GM08714 (cell line): ENCODE results near the gene FABP7.

Experiments
- H3K4me3 ChIP-seq: fragments of 200-500 bp; sonication (Bioruptor generic); 2 replicates; pipeline ENCODE4 v1.5.1; 2014; ENCODE audit warnings: mild to moderate bottlenecking, low read length, inconsistent platforms
- ZNF274 ChIP-seq: IDR thresholded peaks from 2 replicates; pipeline ENCODE4 v1.6.1; 2012; ENCODE audit warnings: mild to moderate bottlenecking, low read depth, low read length

Gene FABP7

DNA sequence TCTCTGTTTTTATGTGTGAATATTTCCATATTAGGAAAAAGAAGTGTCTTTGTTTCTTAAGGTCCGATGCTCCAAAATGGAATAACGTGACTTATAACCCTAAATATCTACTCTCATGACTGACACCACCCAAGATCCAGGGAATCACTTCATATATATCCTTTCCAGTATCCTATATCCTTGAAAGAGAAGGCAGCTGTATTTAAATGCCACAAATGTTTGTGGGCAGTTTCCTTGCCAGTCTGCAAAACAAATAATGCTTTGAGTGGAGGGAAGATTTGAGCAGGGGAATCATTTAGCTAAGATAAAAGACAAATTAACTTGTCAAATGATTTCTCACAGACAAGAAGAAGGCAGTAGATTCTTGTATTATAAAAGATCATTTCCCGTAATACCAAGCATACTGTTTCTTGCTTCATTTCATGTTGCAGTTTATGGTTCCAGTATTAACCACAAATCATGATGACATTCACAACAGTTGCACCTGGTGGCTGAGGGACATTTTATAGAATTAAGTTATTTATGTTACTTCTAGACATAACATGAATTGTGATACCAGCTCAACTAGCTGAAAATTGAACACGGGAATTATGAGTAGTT, 30.0 kb upstream of the FABP7 start:
- no peak for TF ChIP-seq ZNF274
- H3K4me3 ChIP-seq: no peak overlapping the region

DNA sequence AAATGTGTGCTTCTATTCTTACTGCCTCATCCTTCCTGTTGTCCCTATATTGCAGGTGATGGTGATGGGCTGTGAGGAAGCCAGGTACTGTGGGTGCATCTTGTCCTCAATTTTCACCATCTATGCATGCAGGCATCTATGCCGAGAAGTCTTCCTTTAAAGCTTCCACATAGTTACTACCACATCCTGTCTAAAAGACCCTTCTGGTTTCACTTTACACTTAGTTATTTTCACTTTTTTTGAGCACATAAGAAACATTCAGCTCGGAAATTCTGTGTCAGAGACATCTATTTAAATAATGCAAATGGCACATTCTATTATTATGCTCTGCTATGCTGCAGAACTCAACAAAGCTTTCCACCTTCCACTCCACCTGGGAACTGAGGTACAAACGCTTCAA, 28.2 kb upstream of the FABP7 start:
- TF ChIP-seq ZNF274: no peak
- no peak overlapping the region; the same call in 1 of the 2 replicates for H3K4me3 ChIP-seq

DNA sequence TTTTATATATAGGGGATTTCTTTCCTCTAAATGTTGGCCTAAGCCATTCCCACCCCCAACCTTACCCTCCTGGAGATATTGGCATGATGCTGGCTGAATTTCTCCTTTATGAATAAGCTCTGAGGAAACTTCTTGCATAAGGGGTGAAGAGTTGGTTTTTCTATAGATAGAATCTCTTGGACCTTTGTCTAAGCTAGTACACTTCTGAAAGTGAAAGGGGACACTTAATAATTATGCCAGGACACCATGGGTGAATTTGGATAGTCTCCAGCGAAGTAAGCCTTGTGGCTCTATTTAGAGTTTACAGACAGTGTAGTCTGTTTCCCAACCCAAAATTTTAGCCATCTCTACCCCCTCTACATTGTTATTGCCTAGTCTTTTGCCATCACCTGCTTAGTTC, 27.1 kb upstream of the FABP7 start:
- TF ChIP-seq ZNF274: no peak

GRCh38 chr6:122753000-122753687, 26.4 kb upstream of the FABP7 start:
- no peak for TF ChIP-seq ZNF274
- H3K4me3 ChIP-seq: no peak overlapping the region

More for the DNA sequence above, 27.1 kb upstream of the FABP7 start:
- no peak overlapping the region for H3K4me3 ChIP-seq

GRCh38 chr6:122753688-122754056, 25.8 kb upstream of the FABP7 start:
- TF ChIP-seq ZNF274: no peak
- H3K4me3 ChIP-seq: no peak overlapping the region

DNA sequence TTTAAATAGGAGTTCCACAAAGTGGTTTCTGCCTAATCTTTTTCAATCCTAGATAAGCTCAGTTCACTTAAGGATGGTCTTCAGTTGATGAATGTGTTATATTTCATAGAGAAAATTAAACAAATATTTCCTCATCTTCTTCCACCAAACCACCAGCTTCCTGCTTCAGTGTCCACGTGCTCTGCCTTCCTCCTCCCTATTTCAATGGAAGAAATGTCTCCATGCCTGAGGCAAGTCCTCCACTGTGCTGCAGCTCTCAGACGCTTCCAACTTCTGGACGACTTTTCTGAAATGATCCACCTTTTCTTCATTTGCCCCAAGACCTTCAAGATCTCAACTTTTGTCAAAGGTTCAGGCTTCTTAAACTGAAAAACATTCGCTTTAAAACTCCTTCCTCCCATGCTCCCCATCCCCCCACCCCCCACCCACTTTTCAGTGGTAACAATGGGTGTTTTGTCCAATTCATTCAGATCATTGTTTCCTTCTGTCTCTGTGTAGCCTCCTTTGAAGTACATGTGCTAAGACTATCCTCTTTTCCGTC, 25.3 kb upstream of the FABP7 start:
- no peak for TF ChIP-seq ZNF274
- H3K4me3 ChIP-seq: no peak overlapping the region

GRCh38 chr6:122755901-122756300, 23.6 kb upstream of the FABP7 start:
- TF ChIP-seq ZNF274: no peak
- H3K4me3 ChIP-seq: no peak overlapping the region

- no peak overlapping the region for H3K4me3 ChIP-seq
- no peak for TF ChIP-seq ZNF274
Measured at GRCh38 chr6:122758927-122759334, 20.6 kb upstream of the FABP7 start.

GRCh38 chr6:122760330-122760729, 19.2 kb upstream of the FABP7 start:
- no peak for TF ChIP-seq ZNF274
- H3K4me3 ChIP-seq: no peak overlapping the region

DNA sequence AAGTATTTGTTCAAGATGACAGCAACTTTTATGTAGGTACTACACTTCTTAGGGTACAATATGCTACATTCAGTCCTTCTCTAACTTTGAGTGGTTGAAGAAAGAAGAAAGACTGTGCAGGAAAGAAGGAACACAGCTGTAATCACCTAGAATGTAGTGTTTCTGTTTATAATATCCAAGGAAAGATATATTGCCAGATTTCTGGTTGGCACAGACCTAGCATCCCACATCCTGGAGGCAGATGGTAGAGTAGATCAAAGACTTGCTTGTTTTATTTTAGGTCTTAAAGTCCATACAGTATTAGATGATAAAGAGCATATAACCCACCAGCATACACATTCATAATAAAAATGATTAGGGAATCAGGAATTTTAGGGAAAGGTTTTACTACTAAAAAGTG, 13.3 kb upstream of the FABP7 start:
- TF ChIP-seq ZNF274: no peak
- H3K4me3 ChIP-seq: no peak overlapping the region

DNA sequence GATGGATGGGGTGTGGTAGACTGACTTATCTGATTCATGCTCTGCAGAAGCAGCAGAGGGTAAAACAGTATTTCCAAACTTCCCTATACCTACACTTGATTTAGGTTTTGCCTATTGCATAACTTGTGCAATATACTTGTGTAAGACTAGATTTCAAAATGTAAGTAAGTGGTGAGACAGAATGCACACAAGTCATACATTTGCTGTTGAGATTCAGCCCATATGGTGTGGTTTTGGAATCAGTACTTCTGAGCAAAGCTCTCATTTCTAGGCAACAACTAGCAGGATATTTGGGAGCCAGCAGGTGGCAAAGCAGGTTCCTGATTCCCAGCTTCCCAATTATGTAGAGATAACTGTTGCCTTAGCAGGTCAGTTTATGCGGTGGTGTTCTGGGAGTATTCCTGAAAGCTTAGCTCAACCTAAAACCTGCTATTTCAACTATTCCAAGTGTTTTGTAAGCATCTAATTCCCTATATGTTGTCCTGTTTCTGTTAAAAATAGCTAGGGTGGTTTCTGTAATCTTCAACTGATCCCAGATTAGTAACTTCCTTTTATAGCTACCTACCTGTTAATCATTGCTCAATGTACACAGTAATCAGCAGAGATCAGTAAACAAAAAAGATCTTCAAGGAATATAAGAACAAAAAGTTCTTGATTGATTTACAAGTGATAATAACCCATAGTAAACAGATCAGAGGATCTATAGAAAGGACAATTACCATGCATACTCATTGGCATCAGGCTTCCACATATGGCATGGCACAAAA, 8.5 kb upstream of the FABP7 start:
- H3K4me3 ChIP-seq: no peak overlapping the region
- no peak for TF ChIP-seq ZNF274

GRCh38 chr6:122772724-122773415, 6.6 kb upstream of the FABP7 start:
- no peak for TF ChIP-seq ZNF274
- H3K4me3 ChIP-seq: no peak overlapping the region

GRCh38 chr6:122775975-122776374, 3.5 kb upstream of the FABP7 start:
- H3K4me3 ChIP-seq: no peak overlapping the region
- TF ChIP-seq ZNF274: no peak

DNA sequence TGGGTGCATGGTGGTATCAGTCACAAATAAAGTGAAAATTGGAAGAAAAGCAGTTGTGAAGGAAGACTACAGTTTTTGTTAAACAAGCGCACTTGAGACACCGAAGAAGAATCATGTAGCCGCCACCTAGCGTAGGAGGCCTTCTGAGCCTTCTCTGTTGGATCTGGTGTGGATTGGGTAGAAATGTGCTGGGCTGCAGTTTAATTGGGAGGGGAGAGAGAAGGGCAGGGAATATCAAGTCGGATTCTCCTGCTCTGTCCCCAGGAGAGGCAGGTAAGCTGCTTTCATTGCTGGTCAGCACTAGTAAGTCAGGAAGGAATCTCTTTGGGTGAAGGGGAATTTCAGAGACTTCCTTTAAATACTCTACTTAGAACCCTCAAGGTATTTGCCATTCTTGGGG, 1.2 kb upstream of the FABP7 start:
- TF ChIP-seq ZNF274: no peak
- H3K4me3 ChIP-seq: no peak overlapping the region

GRCh38 chr6:122778985-122779661, 393 bp upstream of the FABP7 start:
- no peak for TF ChIP-seq ZNF274
- H3K4me3 ChIP-seq: no peak overlapping the region
